ENCODE results near the gene MRPL4. TPM values are rescaled to one million over a fixed set of nuclear protein-coding genes. Genes with fewer than 3 reads are reported as not detected.

The MRPL4 gene
- total RNA-seq, 1 experiment from 2014 or later, result 146 TPM

DNA sequence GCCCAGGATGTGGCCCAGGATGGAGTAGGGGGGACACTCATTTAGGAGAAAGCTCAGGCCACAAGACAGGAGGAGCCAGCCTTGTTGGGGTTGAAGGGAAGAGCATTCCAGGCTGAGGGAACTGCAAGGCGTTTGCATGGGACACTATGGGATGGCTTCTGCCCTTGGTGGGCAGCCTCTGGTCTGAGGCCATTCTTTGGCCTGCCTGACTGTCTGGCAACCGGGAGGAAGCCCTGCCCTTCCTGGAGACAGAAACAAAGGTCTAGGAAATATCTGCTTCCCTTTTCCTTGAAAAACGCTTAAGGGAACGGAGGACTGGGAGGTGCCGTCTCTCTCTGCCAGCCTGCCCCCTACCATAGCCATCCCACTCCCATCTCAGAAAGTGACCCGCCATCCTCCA, 16.1 kb downstream of the MRPL4 start:
- Histone ChIP-seq H3K36me3 (ENCODE audit: control insufficient read depth in 1 of 2, insufficient read depth in 2 of 2, low read length in 2 of 2) (no peaks in the 10 kb centered on the region), H3K27me3 (ENCODE audit: insufficient read depth, low read length) (no peaks in the 10 kb centered on the region), H3K9ac (ENCODE audit: low read length) (no peak overlapping the region), H3K9me3 (ENCODE audit: control insufficient read depth in 1 of 2, insufficient read depth in 1 of 2, low read depth in 1 of 2, low read length in 2 of 2) (no peaks in the 10 kb centered on the region), H3K4me2 (ENCODE audit: low read length) (no peak overlapping the region), H3K4me1 (ENCODE audit: control insufficient read depth in 1 of 2, insufficient read depth in 2 of 2, low read length in 2 of 2) (peaks cover 7 to 22% of the 10 kb centered on the region in 2 experiments; a peak in 3 of 4 replicates), H3K79me2 (ENCODE audit: insufficient read depth, low read length) (no peaks in the 10 kb centered on the region), H2AFZ (ENCODE audit: low read depth, low read length, poor library complexity, severe bottlenecking) (no peak overlapping the region), H3K27ac (ENCODE audit: low read depth, low read length) (no peak overlapping the region), H3K4me3 (replicated peaks in 1 of 2; ENCODE audit: low read depth in 1 of 2, low read length in 2 of 2) (no peak overlapping the region), H3K9me2 (ENCODE audit: insufficient read depth) (no peaks in the 10 kb centered on the region), H4K20me1 (ENCODE audit: insufficient read depth) (no peaks in the 10 kb centered on the region)
- intact Hi-C loops (cut with micrococcal nuclease), result no loop called here
- BruUV-seq (replicated peaks), result no TSS peak
- ChIA-PET POLR2A (interaction anchor here (2.0 kb wide), 1 partner anchor 9 kb away, joined by 5 read pairs; no protein-coding TSS in a partner anchor), CTCF (interaction anchor here (0.8 to 7.2 kb wide), 3 partner anchors 8 to 120 kb away, joined by 3 to 131 read pairs (median 12); no protein-coding TSS in a partner anchor), RAD21 (ENCODE audit: low non-redundant PET in 1 of 2, low total read pairs in 2 of 2, uncharacterized antibody in 2 of 2, unreplicated experiment in 2 of 2) (interaction anchor here in 1 of 2 experiments (1.7 kb wide), 1 partner anchor 9 kb away, joined by 6 read pairs; no protein-coding TSS in a partner anchor)
- DNase-seq (ENCODE audit: low read depth, low spot score) (no peak), ATAC-seq (no peak)
- no peak for TF ChIP-seq ZFX (IDR thresholded peaks at IDR 0.05)
- no peak for TF ChIP-seq EZH2phosphoT487 (IDR thresholded peaks at IDR 0.05; ENCODE audit: borderline replicate concordance)
- TF ChIP-seq, protein P1, sequence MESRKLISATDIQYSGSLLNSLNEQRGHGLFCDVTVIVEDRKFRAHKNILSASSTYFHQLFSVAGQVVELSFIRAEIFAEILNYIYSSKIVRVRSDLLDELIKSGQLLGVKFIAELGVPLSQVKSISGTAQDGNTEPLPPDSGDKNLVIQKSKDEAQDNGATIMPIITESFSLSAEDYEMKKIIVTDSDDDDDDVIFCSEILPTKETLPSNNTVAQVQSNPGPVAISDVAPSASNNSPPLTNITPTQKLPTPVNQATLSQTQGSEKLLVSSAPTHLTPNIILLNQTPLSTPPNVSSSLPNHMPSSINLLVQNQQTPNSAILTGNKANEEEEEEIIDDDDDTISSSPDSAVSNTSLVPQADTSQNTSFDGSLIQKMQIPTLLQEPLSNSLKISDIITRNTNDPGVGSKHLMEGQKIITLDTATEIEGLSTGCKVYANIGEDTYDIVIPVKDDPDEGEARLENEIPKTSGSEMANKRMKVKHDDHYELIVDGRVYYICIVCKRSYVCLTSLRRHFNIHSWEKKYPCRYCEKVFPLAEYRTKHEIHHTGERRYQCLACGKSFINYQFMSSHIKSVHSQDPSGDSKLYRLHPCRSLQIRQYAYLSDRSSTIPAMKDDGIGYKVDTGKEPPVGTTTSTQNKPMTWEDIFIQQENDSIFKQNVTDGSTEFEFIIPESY (IDR thresholded peaks at IDR 0.05; ENCODE audit: extremely low read depth, insufficient replicate concordance, low read length), result no peak
- TF ChIP-seq FOSL1 (IDR thresholded peaks at IDR 0.05; ENCODE audit: low read depth), result no peak
- no peak for TF ChIP-seq EZH2 (IDR thresholded peaks at IDR 0.05)
- no peak for TF ChIP-seq ZNF274 (IDR thresholded peaks at IDR 0.05; ENCODE audit: low read depth, low read length)
- TF ChIP-seq CBX3 (IDR thresholded peaks at IDR 0.05; ENCODE audit: low read depth), result no peak
- TF ChIP-seq YY1 (IDR thresholded peaks at IDR 0.05; ENCODE audit: extremely low read depth, insufficient replicate concordance, low read depth, low read length), result no peak
- TF ChIP-seq EGR1 (IDR thresholded peaks at IDR 0.05; ENCODE audit: low read depth), result no peak
- TF ChIP-seq CEBPB (IDR thresholded peaks at IDR 0.05; ENCODE audit: low read depth), result no peak
- no peak for TF ChIP-seq TCF7L2 (IDR thresholded peaks at IDR 0.05; ENCODE audit: borderline replicate concordance, extremely low read depth, insufficient read depth, insufficient read length)
- TF ChIP-seq, protein P2, sequence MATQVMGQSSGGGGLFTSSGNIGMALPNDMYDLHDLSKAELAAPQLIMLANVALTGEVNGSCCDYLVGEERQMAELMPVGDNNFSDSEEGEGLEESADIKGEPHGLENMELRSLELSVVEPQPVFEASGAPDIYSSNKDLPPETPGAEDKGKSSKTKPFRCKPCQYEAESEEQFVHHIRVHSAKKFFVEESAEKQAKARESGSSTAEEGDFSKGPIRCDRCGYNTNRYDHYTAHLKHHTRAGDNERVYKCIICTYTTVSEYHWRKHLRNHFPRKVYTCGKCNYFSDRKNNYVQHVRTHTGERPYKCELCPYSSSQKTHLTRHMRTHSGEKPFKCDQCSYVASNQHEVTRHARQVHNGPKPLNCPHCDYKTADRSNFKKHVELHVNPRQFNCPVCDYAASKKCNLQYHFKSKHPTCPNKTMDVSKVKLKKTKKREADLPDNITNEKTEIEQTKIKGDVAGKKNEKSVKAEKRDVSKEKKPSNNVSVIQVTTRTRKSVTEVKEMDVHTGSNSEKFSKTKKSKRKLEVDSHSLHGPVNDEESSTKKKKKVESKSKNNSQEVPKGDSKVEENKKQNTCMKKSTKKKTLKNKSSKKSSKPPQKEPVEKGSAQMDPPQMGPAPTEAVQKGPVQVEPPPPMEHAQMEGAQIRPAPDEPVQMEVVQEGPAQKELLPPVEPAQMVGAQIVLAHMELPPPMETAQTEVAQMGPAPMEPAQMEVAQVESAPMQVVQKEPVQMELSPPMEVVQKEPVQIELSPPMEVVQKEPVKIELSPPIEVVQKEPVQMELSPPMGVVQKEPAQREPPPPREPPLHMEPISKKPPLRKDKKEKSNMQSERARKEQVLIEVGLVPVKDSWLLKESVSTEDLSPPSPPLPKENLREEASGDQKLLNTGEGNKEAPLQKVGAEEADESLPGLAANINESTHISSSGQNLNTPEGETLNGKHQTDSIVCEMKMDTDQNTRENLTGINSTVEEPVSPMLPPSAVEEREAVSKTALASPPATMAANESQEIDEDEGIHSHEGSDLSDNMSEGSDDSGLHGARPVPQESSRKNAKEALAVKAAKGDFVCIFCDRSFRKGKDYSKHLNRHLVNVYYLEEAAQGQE (IDR thresholded peaks at IDR 0.05; ENCODE audit: low read depth), result no peak
- TF ChIP-seq SIN3A (IDR thresholded peaks at IDR 0.05; ENCODE audit: low read depth), result no peak
- TF ChIP-seq JUND (IDR thresholded peaks at IDR 0.05), result no peak
- TF ChIP-seq RAD21 (IDR thresholded peaks at IDR 0.05; ENCODE audit: low read depth), result no peak
- TF ChIP-seq, protein P3, sequence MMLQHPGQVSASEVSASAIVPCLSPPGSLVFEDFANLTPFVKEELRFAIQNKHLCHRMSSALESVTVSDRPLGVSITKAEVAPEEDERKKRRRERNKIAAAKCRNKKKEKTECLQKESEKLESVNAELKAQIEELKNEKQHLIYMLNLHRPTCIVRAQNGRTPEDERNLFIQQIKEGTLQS (IDR thresholded peaks at IDR 0.05), result no peak
- TF ChIP-seq SRF (IDR thresholded peaks at IDR 0.05; ENCODE audit: low read depth), result no peak
- TF ChIP-seq SP1 (IDR thresholded peaks at IDR 0.05; ENCODE audit: low read depth), result no peak
- no peak for TF ChIP-seq POLR2AphosphoS5 (IDR thresholded peaks at IDR 0.05; ENCODE audit: low read depth, low read length)
- no peak for TF ChIP-seq ELF1 (IDR thresholded peaks at IDR 0.05; ENCODE audit: borderline replicate concordance, low read depth)
